ENCODE measurements around the gene IRS1. TPM values are rescaled to one million over a fixed set of nuclear protein-coding genes. Genes with fewer than 3 reads are reported as not detected.

IRS1 gene
- total and polyA plus RNA-seq, 2 donors (not counting 1 experiment from before 2014, with no cell fraction given) = 14.3 to 29.1 TPM

GRCh38 chr2:226794751-226795171 is 4.9 kb downstream of the IRS1 start:
- Histone ChIP-seq H4K20me1 (ENCODE audit: control insufficient read depth, extremely low read depth, insufficient read depth, low read length) (no peaks in the 10 kb centered on the region), H3K4me1 (ENCODE audit: control insufficient read depth, extremely low read depth, insufficient read depth, low read length) (peaks cover 6% of the 10 kb centered on the region), H3K9me3 (ENCODE audit: control insufficient read depth, insufficient read depth, low read depth, low read length) (no peaks in the 10 kb centered on the region), H3K79me2 (ENCODE audit: control insufficient read depth, insufficient read depth, low read length) (peaks cover 96% of the 10 kb centered on the region), H3K9ac (ENCODE audit: insufficient read depth, low read length) (peak overlapping the region; percentile 85), H3K4me3 (replicated peaks in 1 of 4; ENCODE audit: control extremely low read depth in 1 of 4, insufficient read depth in 1 of 4, low read depth in 3 of 4, low read length in 4 of 4) (peak overlapping the region; percentile 59 to 96 (median 92)), H3K4me2 (ENCODE audit: extremely low read depth, insufficient read depth, low read length) (peak overlapping the region; percentile 85), H2AFZ (ENCODE audit: low read length) (no peak overlapping the region), H3K36me3 (ENCODE audit: control insufficient read depth, insufficient read depth, low read length) (peaks cover 24% of the 10 kb centered on the region), H3K27me3 (ENCODE audit: control insufficient read depth, insufficient read depth, low read length) (no peaks in the 10 kb centered on the region), H3K27ac (ENCODE audit: insufficient read depth, low read length) (peak overlapping the region; percentile 88)
- DNase-seq (ENCODE audit: low read depth in 2 of 2) = peak; percentile 71 to 90
- TF ChIP-seq EZH2 (IDR thresholded peaks at IDR 0.05; ENCODE audit: low read length, missing control alignments) (no peak), CTCF (conservative IDR thresholded peaks at IDR 0.05 in 1 of 2, IDR thresholded peaks at IDR 0.05 in 1 of 2; ENCODE audit: low read depth in 1 of 2, low read length in 2 of 2) (peak; percentile 5 to 23)

GRCh38 chr2:226794196-226794661 is 5.4 kb downstream of the IRS1 start:
- peak overlapping the region; percentile 44 for H3K9ac ChIP-seq (ENCODE audit: insufficient read depth, low read length)
- H3K27ac ChIP-seq (ENCODE audit: insufficient read depth, low read length) = peak overlapping the region; percentile 88
- peaks cover 98% of the 10 kb centered on the region for H3K79me2 ChIP-seq (ENCODE audit: control insufficient read depth, insufficient read depth, low read length)
- no peak for TF ChIP-seq CTCF (conservative IDR thresholded peaks at IDR 0.05 in 1 of 2, IDR thresholded peaks at IDR 0.05 in 1 of 2; ENCODE audit: low read depth in 1 of 2, low read length in 2 of 2)
- TF ChIP-seq EZH2 (IDR thresholded peaks at IDR 0.05; ENCODE audit: low read length, missing control alignments) = no peak
- no peaks in the 10 kb centered on the region for H3K27me3 ChIP-seq (ENCODE audit: control insufficient read depth, insufficient read depth, low read length)
- H3K4me1 ChIP-seq (ENCODE audit: control insufficient read depth, extremely low read depth, insufficient read depth, low read length) = peaks cover 6% of the 10 kb centered on the region
- peak overlapping the region; percentile 59 to 96 (median 92) for H3K4me3 ChIP-seq (replicated peaks in 1 of 4; ENCODE audit: control extremely low read depth in 1 of 4, insufficient read depth in 1 of 4, low read depth in 3 of 4, low read length in 4 of 4)
- H3K4me2 ChIP-seq (ENCODE audit: extremely low read depth, insufficient read depth, low read length) = peak overlapping the region; percentile 85
- no peaks in the 10 kb centered on the region for H3K9me3 ChIP-seq (ENCODE audit: control insufficient read depth, insufficient read depth, low read depth, low read length)
- no peak overlapping the region for H2AFZ ChIP-seq (ENCODE audit: low read length)
- DNase-seq (ENCODE audit: low read depth in 2 of 2) = peak; percentile 38 to 49
- peaks cover 26% of the 10 kb centered on the region for H3K36me3 ChIP-seq (ENCODE audit: control insufficient read depth, insufficient read depth, low read length)
- H4K20me1 ChIP-seq (ENCODE audit: control insufficient read depth, extremely low read depth, insufficient read depth, low read length) = no peaks in the 10 kb centered on the region

GRCh38 chr2:226793646-226794045 is 6.0 kb downstream of the IRS1 start:
- TF ChIP-seq EZH2 (IDR thresholded peaks at IDR 0.05; ENCODE audit: low read length, missing control alignments) = no peak
- no peak for TF ChIP-seq CTCF (conservative IDR thresholded peaks at IDR 0.05 in 1 of 2, IDR thresholded peaks at IDR 0.05 in 1 of 2; ENCODE audit: low read depth in 1 of 2, low read length in 2 of 2)
- Histone ChIP-seq H3K27ac (ENCODE audit: insufficient read depth, low read length) (peak overlapping the region; percentile 88), H3K4me1 (ENCODE audit: control insufficient read depth, extremely low read depth, insufficient read depth, low read length) (peaks cover 6% of the 10 kb centered on the region), H4K20me1 (ENCODE audit: control insufficient read depth, extremely low read depth, insufficient read depth, low read length) (no peaks in the 10 kb centered on the region), H3K36me3 (ENCODE audit: control insufficient read depth, insufficient read depth, low read length) (peaks cover 26% of the 10 kb centered on the region), H3K9ac (ENCODE audit: insufficient read depth, low read length) (peak overlapping the region; percentile 44), H3K4me2 (ENCODE audit: extremely low read depth, insufficient read depth, low read length) (peak overlapping the region; percentile 85), H3K4me3 (replicated peaks in 1 of 4; ENCODE audit: control extremely low read depth in 1 of 4, insufficient read depth in 1 of 4, low read depth in 3 of 4, low read length in 4 of 4) (peak overlapping the region; percentile 59 to 96 (median 92)), H3K9me3 (ENCODE audit: control insufficient read depth, insufficient read depth, low read depth, low read length) (no peaks in the 10 kb centered on the region), H3K27me3 (ENCODE audit: control insufficient read depth, insufficient read depth, low read length) (no peaks in the 10 kb centered on the region), H3K79me2 (ENCODE audit: control insufficient read depth, insufficient read depth, low read length) (peaks cover 98% of the 10 kb centered on the region), H2AFZ (ENCODE audit: low read length) (no peak overlapping the region)
- DNase-seq (ENCODE audit: low read depth in 2 of 2) = peak in 1 of 2 donors; percentile 20

Measured in fibroblast of lung (primary cell).